Fibroblast of upper back skin (primary cell): ENCODE measurements around the gene CSHL1.
"Not testable (repeated sequence)": the region's sequence is repeated elsewhere in the genome, so short reads cannot be mapped to it uniquely, and the experiment has no call there.

ENCODE experiments used
- DNase-seq: peaks from one replicate; pipeline ENCODE4 v3.0.0-alpha.2; 2013

Gene CSHL1

GRCh38 chr17:63939884-63940283 is 28.8 kb upstream of the CSHL1 start:
- DNase-seq: no peak

- DNase-seq: no peak
These were observed 28.3 kb upstream of the CSHL1 start for GRCh38 chr17:63939401-63939800.

GRCh38 chr17:63937920-63938319 is 26.9 kb upstream of the CSHL1 start:
- no peak for DNase-seq

GRCh38 chr17:63937319-63937718 is 26.3 kb upstream of the CSHL1 start:
- DNase-seq: no peak

GRCh38 chr17:63934183-63935112 is 23.4 kb upstream of the CSHL1 start:
- no peak for DNase-seq

GRCh38 chr17:63933598-63933997 is 22.5 kb upstream of the CSHL1 start:
- DNase-seq: no peak

- no peak for DNase-seq
These were observed 21.7 kb upstream of the CSHL1 start for GRCh38 chr17:63932721-63933120.

- no peak for DNase-seq
These were observed 21.0 kb upstream of the CSHL1 start, which contains the start of gene CD79B for GRCh38 chr17:63931981-63932561. CD79B (minus strand) TSS chr17:63932331; CDS start chr17:63932261, 70 bp downstream.

- DNase-seq: no peak
These were observed 20.0 kb upstream of the CSHL1 start for GRCh38 chr17:63930951-63931575.

DNA sequence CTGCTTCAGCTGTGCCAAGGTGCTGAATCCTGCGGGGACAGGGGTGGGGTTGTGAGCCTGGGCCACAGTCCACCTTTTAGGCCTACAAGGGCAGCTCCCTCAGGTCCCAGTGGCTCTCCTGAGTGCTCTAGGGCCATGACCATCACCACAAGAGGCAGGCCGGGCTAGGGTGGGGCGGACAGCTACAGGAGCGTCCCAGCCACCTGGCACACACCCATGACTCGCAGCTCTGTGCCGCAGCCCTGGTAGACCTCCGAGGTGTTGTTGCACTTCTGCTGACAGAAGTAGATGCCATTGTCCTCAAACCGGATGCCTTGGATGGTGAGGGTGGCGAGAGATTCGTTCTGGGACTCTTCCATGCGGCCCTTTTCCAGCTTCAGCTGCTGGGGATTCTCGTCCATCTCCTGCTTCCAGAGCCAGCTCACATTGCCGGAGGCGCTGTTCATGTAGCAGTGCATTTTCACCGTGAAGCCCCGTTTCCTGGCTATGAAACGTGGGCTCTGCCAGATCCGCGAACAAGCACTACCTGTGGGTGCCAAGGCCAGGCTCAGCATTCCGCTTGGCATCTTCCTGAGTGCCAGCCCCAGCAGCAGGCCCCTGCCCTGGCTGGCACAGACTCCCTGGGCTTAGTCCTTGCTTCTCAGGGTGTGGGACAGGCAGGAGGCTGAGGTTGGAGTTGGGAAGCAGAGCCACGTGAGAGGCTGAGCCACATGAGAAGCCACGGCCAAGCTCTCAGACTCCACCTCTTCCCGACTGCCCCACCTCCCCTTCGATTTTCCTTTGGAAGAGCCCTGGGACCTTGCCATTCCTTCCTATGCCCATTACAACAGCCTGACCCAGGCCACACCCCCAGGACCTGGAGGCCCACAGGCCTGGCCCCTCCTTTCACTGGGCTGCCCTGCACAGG is 19.1 kb upstream of the CSHL1 start:
- no peak for DNase-seq

- no peak for DNase-seq
These were observed 18.1 kb upstream of the CSHL1 start for GRCh38 chr17:63928966-63929695.

- no peak for DNase-seq
These were observed 17.2 kb upstream of the CSHL1 start for GRCh38 chr17:63928172-63928666.

GRCh38 chr17:63927464-63928171 is 16.6 kb upstream of the CSHL1 start:
- DNase-seq: no peak

- no peak for DNase-seq
These were observed 15.1 kb upstream of the CSHL1 start for GRCh38 chr17:63926164-63926563.

GRCh38 chr17:63925615-63926014 is 14.6 kb upstream of the CSHL1 start:
- no peak for DNase-seq

DNA sequence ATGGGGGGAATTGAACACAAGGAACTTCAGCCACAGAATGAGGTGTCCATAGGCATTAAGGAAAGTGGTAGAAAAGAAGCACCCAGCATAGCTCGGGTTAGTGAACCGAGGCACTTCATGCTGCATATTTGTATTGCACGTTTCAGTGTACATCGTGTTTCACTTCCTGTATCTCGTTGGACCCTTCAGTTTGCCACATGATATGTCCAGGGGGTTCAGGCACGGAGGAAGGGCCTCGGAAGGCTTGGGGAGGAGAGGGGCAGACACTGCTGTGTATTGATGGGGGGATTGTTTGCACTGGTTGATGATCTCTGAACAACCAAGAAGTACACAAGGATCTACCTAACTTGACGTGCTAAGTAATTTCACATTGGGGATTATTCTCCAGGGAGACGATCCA is 11.3 kb upstream of the CSHL1 start:
- DNase-seq: not testable (repeated sequence)

- not testable (repeated sequence) for DNase-seq
These were observed 9.7 kb upstream of the CSHL1 start for GRCh38 chr17:63920779-63921178.

GRCh38 chr17:63920050-63920449 is 9.0 kb upstream of the CSHL1 start:
- DNase-seq: not testable (repeated sequence)

DNA sequence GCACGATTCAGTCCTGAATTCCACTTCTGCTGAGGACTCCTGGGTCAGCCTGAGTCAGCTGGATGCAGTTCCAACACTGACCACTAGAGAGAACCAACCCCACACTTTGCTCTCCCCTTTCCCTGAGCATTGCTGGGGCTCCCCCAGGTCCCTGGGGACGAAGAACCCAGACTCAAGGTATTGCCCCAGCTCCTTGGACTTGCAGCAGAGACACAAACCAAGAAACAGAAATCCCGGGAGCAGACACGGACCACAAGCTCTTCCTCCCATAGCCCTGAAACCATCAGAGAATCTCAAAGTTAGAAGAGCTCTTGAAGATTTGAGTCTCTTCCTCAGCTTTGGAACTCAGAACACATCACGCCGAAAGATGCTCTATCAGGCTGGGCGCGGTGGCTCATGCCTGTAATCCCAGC is 8.3 kb upstream of the CSHL1 start:
- DNase-seq: peak; percentile 55

DNA sequence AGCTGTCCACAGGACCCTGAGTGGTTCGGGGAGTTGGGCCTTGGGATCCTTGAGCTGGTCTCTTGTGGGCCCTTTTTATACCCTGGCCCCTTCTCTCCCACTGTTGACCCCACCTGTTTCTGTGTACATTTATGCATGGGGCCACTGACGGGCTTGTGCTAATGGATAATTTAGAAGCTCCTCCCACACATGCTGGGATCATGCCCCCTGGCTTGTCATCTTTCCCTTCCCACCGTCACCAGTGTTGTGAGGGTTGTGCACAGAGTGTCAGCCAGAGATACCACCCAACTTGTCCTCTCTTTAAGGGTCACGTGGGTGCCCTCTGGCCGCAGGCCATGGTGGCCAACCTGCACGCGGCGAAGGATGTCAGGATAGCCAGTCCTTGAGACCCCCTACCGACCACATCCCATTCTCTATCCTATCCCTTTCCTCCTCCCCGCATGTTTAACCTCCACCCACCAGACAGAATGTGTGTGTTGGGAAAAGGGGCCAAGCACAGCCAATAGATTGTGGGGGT is 7.8 kb upstream of the CSHL1 start, which contains the start of gene GH1:
Gene GH1 (minus strand): TSS at position 51 of the 517 bp plus-strand sequence. CDS start 63 bp downstream, outside the sequence.
- not testable (repeated sequence) for DNase-seq

DNA sequence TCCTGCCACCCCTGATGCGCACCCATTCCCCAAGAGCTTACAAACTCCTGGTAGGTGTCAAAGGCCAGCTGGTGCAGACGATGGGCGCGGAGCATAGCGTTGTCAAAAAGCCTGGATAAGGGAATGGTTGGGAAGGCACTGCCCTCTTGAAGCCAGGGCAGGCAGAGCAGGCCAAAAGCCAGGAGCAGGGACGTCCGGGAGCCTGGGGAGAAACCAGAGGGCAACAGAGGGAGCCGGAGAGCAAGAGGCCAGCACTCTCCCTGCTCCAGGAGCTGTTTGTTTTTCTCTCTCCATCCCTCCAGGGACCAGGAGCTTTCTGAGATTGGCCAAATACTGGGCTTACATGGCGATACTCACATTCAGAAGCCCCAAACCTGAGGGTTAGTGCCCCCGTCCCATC is 7.2 kb upstream of the CSHL1 start:
- no peak for DNase-seq
